NCI-H2081 treated with DMSO at 0.1 percent for 48 hours (cell line): ENCODE data around the gene ZC3H12D.

Experiments
- DNase-seq: peaks from one replicate; lab custom pipeline; 2025; lab: John Stamatoyannopoulos, UW

The ZC3H12D gene

GRCh38 chr6:149414009-149414408 is 70.8 kb downstream of the ZC3H12D start:
- DNase-seq: no peak

- no peak for DNase-seq
Measured at GRCh38 chr6:149410557-149410956, 74.3 kb downstream of the ZC3H12D start.

- no peak for DNase-seq
Measured at GRCh38 chr6:149409617-149410016, 75.2 kb downstream of the ZC3H12D start.

GRCh38 chr6:149405823-149406765 is 78.7 kb downstream of the ZC3H12D start:
- no peak for DNase-seq

- DNase-seq: no peak
Measured at GRCh38 chr6:149403534-149403933, 81.3 kb downstream of the ZC3H12D start.

GRCh38 chr6:149400050-149400449 is 84.8 kb downstream of the ZC3H12D start, which contains the start of gene SUMO4:
Gene SUMO4, plus strand, starts transcription at chr6:149400262. Its CDS starts 130 bp downstream, at chr6:149400392.
- DNase-seq: no peak

- no peak for DNase-seq
Measured at GRCh38 chr6:149397384-149397783, 87.4 kb downstream of the ZC3H12D start.
